NCI-H146 treated with DMSO at 0.1 percent for 48 hours (cell line): ENCODE data around the gene MRPL58.

Experiments
- DNase-seq: peaks from one replicate; lab custom pipeline; 2025; ENCODE audit not compliant: unreplicated experiment; lab: John Stamatoyannopoulos, UW

Gene MRPL58

DNA sequence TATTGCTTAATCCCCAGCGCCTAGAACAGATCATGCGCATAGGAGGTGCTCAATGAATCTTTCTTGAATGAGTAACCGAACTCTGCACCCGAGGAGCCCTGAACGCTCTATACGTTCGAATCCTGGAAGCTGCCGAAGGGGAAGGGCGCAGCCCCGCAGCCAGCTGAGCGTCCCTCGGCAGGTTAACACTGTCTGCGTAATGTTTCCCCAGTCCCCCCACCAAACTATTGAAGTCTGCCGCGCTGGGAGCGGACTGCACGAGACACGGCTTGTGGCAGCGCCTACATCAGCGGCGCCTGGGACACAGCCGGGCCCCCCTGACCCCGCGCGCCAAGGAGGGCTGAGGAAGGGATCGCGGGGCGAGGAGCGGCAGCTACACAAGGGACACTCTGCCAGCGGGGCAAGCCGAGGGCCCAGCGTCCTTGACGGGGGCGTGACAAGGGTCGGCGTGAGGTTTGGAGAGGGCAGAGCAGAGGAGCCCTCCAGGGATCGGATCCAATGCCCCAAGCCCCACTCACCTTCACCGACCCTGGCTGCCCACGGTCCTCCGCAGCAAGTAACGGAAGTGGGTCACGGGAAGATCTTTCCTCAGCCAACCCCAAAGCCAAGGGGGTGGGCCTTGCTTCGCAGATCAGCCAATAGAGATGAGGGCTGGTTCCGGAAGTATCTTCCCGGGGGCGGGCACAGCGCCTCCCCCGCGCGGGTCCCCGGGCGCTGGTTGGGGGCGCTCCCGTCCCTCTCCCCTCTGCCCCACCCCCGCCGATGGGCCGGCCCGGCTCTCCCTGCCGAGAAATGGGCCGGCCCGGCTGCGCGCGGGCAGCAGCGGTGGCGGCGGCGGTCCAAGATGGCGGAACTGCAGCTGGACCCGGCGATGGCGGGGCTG lies 34.2 kb downstream of the MRPL58 start, which contains the start of the genes ATP5PD and KCTD2:
TSS of gene ATP5PD (minus strand) at position 563 of the 883 bp plus-strand sequence. CDS start 4,319 bp downstream, outside the sequence.
TSS of gene KCTD2 (plus strand) at position 819 of the 883 bp plus-strand sequence. CDS start at position 845, 26 bp downstream.
- DNase-seq: peak; percentile 92

DNA sequence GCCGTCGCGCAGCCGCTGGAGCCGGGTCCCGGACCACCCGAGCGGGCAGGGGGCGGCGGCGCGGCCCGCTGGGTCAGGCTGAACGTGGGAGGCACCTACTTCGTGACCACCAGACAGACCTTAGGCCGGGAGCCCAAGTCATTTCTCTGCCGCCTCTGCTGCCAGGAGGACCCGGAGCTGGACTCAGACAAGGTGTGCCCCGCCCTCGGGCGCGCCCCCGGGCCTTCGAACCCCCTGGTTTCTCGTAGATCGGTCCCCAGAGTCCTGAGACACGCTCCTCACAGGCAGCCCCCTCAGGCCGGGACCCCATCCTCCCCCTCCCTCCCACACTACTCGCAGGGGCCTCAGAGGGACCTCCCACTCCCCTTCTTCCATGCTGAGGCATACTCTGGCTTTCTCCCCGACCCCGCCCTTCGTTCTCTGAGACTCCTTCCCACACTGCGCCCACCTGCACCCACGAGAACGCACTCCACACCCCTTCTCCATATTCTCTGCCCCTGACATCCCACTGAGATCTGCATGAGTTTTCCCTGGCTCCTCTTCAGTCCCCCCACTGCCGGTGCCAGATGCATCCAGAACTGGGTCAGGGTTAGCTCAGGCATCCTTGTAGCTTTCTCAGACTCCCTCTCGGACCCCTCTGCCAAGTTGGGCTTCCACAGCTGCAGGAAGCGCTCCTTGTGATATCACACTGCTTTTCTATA lies 35.1 kb downstream of the MRPL58 start:
- no peak for DNase-seq

DNA sequence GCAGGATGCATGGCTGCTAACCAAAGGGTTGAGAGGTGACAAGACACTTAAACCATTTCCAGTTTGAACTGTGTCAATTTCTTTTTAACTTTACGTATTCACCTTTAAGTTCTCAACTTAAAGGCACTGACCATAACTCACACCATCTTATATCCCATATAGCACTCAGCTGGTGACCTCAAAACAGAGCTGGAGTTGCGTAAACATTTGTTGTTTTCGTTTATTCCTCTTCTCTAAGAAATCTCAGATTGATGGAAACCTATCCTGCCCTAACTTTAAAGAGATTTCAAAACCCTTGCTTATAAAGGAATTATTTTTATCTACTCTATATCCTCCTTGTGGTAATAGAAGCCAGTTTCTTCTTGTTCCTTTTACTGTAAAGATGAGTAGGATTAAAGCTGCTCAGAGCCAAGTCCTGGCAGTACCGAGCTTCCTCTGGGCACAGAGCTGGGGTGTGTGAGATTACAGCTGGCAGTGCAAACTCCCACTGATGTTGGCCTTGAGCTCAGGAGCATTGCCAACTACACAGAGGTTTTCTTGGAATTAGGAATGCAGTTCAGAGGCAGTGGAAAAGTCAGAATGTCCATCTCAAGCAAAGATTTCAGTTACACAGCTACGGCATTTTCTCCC lies 35.9 kb downstream of the MRPL58 start:
- DNase-seq: no peak

DNA sequence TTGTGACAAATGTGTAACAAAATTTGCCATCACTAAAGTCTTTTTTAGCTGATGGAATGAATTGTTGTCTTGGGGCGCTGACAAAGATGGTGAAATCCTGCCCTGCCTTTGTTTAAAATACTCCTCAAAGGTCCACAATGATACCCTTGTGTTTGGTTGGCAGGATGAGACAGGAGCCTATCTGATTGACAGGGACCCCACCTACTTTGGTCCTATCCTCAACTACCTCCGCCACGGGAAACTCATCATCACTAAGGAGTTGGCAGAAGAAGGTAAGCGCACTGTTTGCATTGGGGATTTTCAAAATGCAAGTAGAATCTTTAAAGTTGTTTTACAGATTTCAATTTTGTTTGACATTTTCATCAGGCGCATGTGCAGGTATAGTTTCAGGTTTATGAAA lies 36.6 kb downstream of the MRPL58 start:
- DNase-seq: no peak

DNA sequence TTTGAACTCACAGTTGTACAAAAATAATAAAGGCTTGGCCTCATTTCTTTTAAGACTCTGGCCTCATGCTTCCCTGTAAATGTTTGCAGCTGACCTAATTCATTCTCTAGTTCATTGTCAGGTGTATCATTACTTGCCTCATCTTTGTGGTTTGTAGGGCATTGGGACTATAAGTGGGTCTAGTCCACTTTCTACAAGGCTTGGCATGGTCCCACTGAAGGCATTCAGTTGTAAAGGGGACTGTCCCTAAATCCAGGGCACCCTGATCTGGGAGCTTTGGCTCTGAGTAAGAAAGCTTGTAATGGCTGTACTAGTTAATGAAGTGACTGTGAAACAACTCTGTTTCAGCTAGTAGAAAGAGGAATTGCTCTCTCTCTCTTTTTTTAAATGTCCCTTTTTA lies 37.2 kb downstream of the MRPL58 start:
- DNase-seq: no peak

DNA sequence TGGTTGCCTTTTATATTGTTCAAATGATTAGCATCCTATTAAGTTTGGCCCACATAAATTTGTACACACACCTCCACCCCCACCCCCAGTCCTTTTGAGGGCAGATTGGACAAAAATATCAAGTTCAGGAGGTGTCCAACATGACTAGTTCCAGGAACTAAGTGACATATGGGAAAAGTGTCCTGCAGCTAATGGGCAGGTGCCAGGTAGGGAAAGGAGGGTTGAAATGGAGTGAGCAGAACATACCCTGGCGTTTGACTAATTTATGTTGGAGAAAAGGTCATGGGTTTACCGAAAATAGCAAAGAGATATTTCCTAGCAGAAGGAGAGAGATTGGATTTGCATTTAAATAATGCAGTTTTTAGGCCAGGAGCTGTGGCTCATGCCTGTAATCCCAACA lies 39.5 kb downstream of the MRPL58 start:
- DNase-seq: no peak

DNA sequence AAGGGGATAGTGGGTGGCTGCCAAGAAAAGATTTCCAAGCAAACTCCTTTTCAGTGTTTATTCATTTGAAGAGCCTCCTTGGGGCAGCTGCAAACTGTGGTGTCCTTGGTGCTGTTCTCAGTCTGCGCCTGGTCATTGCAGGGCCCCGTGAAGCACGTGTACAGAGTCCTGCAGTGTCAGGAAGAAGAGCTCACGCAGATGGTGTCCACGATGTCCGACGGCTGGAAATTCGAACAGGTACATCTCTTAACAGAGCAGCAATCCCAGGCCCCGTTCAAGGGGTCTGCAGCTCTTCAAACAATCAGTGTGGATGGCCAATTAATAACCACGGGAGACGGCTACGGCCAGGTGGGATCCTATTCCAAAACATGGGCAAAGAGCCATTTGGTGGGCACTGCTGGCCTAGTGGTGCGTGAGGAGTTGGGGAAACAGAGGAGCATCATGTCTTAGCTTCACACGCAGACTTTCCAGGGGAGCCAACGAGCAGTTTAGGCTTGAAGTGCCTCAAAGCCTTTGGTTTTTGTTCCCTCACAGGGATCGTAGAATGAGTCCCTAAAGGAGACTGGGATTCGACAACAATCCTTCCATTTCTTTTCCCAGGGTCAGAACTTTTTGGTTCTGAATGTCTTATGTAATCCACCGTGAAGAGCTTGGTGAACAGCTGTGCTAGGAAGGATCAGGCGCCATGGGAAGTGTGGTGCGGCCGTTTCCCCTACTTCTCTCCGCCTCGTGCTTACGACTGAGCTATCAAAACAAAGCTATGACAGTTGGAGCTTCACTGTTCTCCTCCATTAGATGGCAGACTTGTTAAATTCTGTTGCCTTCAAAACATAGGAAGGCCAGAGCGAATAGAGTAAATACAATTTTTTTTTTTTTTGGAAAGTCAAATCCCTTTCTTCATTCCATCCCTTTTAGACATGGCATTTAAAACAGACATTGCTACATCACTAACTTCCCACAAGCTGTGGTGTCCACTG lies 47.2 kb downstream of the MRPL58 start:
- no peak for DNase-seq

DNA sequence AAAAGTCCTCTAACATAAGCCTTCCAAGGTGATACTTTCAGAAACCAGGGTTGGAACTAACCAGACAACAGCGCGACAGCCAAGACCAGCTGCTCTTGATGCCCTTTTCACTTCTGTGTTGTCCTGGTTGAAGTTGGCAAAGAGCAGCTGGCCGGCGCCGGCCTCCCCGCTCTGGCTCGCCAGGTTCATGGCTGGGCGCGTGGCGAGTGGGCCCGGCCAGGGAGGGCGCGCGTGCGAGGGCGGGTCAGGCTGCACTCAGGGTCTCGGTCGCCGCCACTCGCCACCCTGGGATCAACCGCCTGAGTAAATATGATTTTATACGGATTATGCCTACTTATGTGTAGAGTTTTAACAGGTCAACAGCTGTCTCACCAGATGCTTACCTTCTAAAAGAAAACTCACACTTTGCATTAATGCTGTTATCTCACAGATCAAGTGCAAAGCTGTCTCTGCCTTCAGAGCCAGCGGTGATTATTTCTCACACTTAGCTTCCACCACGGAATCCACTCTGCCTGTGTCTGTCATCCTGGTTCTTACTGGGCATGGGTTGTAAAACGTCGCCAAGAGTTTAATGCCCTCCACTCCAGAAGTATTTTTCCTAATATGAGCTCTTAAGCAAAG lies 48.1 kb downstream of the MRPL58 start:
- no peak for DNase-seq

DNA sequence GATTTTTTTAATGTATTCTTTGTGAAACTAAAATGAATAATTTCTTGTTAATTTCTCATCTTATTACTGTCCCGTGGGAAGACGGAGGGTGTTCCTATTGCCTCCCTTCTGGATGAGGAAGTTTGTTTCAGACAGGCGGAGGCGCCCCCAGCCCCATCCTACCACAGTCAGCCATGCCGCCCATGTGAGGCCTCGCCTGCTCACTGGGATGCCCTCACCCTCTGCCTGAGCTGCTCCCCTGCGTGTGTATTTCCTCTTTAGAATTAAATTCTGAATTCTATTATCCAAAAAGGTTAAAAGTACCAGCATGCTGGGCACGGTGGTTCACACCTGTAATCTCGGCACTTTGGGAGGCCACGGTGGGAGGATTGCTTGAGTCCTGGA lies 48.6 kb downstream of the MRPL58 start:
- DNase-seq: no peak

DNA sequence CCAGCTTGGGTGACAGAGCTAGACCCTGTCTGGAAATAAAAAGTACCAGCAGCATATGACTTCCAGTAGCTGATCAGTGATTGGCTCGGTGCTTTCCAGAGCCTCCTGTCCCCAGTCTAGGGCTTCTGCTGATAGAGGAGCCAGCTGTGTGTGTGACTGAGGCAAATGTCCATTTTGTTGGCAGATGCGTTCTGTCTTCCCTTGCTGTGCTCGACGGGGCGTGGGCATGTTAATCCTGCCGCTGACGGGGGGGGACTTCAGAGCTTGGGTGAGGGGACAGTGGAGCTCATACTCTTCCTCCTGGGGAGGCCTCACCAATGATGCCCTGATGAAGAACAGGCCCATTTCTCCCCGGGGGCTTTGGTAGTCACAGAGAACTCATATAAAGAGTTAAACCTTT lies 49.1 kb downstream of the MRPL58 start:
- DNase-seq: no peak

DNA sequence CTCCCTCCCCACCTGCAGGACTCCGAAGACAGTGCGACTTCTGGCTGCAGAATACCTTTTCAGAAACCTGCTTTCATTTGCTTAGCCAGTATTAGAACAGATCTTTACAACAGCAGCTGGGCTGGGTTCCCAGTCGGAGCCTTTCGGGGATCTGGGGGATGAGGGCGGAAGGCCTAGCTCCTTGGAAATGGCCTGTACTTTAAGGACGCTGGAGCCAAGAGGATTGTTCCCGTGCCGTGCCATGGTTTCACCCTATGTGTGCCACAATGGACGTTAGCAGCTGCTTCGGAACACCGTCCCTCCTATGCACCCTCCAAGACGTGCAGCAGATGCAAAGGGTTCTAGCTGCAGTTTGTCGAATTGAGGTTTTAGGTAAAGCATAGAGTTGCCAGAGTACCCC lies 50.7 kb downstream of the MRPL58 start:
- DNase-seq: no peak

DNA sequence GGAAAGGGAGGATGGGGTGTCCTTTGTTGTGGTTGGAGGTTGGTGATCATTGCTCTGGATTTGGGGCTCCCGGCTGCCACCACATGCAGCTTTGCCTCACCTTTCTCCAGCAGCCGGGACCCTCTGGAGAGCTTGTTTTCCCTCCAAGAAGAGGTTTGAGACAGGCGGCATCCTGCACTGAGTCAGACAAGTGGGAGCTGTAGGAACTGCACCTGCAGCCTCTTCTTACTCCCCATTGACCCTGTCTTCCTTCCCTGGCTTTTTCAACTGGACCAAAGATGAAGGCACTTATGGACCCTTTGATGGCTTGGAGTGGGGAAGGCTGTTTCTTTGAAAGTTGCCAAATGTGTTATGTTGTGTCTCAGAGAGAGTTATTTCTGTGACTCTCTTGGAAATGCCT lies 51.2 kb downstream of the MRPL58 start:
- DNase-seq: no peak

DNA sequence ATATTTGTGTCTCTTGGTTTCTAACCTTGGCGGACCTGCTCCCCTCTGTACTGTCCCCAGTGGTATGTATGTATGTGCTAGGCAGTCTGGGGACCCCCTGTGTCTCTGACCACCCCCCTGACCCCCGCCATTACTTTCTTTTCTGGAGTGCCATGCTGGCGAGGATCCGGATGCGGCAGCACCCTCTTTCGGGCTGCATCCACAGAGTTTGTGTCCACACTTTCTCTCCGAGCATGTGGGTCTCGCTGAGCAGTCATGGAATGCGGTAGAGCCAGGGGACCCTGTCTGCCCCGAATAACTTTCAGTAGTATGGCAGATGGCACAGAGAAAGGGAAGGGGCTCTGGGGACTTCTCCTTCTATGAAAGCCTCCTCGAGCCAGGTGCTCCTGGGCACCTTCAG lies 51.6 kb downstream of the MRPL58 start:
- DNase-seq: no peak

DNA sequence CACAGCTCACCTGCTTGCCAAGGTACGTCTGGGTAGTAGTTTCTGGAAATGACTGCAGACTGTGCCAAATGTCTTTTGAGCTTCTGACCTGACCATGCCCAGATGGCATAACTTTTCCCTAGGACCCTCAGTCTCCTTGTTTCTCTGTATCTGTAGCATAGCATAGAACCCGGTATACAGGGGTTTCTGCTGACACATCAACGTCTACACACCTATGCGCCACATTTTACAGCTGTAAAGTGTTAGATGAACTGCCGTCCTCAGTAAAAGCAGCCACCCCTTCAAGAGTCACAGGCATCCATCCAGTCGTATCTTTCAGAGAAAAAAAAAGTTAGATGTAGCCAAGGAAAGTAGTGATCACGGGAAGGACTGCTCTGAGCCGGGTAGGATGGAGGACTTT lies 52.0 kb downstream of the MRPL58 start:
- no peak for DNase-seq

DNA sequence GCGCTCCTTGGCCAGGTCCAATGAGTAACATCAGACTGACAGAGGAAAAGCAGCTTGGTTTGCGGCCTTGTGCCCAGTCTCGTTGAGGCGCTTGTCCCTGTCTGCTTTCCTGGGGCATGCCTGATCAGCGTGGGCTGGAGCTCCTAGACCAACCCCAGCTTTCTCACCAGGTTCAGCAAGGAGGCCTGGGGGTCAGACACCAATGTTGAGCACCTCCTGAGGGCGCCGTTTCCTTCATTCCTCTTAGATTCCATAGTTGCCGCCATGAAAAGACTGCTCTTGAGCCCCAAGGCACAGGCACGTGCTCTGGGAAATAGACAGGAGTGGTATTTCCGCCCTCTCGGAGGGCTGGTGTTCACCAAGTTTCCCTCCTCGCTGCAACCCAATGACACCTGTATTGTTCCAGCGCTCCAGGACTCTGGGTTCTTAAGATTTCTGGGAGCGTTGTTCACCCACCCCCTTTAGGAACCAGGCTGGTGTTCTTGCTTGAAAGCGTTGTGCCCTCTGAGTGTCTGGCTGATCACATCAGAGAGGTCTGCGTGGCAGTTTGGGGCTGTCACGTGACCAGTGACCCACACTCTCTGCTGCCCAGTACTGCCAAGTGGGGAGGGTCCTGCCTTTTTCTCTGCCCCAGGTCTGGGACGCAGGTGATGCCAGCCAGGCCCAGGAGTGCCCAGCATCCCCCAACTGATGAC lies 52.5 kb downstream of the MRPL58 start:
- no peak for DNase-seq

DNA sequence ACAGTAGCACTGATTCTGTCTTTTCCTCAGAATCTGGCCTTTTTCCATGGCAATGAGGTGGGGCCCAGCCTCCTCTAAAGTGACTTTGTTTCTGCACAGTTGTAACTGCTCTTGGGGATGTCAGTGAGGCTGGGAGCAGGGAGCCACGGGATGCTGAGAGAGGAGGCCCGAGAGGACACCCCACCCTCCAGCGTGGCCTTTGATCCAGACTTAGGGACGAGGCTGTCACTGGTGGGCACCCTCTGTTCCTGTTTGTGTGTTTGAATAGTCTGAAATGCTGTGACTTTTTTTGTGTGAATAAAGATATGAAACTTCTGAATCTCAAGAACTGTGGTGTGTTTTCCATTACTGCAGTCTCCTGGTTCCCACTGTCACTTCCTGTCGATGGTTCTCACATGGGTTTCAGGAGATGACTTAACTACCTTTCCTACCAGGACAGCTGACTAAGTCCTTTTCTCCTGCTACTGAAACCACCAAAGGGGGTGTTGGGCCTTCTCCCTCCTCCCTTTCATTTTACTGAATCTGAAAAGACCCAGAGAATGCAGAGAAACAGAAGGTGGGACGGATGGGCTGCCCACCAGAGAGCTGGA lies 53.2 kb downstream of the MRPL58 start:
- DNase-seq: no peak

DNA sequence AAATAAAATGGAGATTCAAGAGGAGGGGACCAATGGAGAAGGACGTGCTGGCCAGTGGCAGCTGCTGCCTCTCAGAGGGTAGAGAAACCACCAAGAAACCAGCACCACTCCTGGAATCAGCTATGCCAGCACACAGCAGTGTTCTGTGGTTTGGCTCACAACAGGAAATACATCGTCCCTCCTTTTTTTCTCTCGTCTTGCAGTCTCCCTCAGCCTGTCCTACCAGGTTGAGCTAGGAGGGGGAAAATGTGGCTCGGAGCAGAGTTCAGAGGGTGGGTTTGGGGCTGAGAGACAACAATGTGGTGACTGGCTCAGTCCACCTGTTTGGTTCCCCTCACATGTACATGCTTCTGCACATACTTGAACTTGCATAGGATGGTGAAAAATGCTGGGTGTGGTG lies 55.4 kb downstream of the MRPL58 start:
- no peak for DNase-seq

DNA sequence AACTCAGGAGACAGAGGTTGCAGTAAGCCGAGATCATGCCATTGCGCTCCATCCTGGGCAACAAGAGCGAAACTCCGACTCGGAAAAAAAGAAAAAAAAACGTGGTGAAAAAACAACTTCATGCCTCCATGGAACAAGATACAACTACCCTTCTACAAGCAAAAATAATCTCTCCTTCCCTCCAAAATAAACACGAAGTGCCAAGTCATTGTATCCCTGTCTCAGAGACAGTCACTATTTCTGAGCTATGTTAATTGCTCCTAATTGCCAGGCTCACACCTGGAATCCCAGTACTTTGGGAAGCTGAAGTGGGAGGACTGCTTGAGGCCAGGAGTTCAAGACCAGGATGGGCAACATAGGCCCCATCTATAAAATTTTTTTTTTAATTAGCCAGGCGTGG lies 56.3 kb downstream of the MRPL58 start:
- no peak for DNase-seq

DNA sequence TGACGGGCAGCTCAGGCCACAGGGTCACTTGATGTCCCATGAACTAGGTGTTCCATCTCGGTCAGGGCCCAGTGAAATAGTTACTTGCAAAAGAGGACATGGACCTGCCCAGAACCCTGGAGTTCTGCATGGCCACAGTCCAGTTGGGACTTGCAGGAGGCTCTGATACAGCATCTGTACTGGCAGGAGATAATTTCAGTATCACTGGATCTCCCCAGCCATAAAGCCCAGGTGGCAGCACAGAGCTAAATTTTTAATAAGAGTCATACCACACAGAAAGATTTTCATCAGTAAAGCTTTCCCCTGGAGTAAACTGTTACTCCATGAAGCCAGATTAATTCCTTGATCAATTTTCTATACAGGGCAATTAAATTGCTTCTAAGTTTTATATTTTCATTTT lies 57.3 kb downstream of the MRPL58 start:
- DNase-seq: no peak
